ELR (cell line): ENCODE measurements around the gene LSMEM2.
"Not testable (repeated sequence)": the region's sequence is repeated elsewhere in the genome, so short reads cannot be mapped to it uniquely, and the experiment has no call there.

ENCODE experiments used
- DNase-seq: peaks from one replicate; pipeline ENCODE4 v3.0.0-alpha.2; 2015; ENCODE audit warnings: low read depth

Gene LSMEM2

DNA sequence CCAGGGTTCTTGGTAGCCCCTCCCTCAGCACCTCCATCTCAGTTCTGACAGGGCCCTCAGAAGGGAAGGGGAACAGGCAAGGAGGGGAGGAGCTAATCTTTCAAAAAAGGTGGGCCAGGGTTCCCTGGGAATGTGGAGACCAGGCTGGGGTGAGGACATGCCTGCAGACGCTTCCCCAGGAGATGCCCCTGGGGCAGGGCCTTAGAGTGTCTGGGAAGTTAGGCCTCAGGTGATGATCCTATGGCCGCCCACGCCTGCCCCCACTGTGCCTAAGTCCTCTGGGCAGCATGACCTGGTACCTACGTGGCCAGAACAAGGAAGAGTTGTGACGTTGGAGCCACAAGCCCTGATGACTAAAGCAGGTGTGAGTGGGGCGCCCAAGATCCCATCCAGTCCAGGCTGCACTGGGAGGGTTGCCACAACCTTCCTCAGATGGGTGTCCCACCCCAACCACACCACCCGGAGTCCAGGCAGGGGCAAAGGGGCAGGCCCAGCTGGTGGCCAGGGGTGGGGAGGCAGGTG, 13.9 kb upstream of the LSMEM2 start:
- DNase-seq: peak; percentile 41

DNA sequence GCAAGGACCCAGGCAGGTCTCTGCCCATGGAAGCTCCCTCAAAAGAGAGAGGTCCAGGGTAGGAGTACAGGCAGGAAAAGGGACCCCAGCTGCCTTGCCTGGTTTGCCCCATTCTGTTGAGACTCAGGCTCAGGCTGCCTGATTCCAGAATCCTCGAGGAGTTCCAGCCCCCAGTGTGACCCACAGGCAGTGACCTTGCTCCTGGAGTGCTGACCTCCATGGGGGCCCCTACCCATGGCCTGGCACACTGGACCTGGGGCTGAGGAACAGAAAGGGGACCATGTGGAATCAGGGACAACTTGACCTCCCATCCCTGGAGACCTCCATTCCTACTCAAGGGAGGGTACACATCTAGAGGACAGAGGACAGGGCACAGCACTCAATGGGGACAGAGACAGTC, 13.3 kb upstream of the LSMEM2 start:
- no peak for DNase-seq

DNA sequence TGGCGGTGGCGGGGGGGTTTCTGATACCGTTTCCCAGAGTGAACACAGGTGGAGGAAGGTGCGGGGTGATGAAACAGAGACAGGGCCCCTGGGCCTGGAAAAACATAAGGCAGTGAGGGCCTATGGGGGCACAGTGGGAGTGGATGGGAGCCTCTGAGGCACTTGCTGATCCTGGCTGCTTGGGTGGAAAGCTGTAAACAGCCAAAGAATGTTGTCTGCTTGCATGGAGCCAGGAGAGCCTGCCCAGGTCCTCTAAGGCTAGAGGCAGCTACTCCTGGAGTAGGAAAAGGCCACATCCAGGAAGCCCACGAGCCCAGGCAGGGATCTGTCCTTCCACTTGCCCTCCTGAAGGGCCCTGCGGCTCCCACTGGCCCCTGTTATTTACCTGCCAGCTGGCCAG, 12.9 kb upstream of the LSMEM2 start:
- DNase-seq: no peak

DNA sequence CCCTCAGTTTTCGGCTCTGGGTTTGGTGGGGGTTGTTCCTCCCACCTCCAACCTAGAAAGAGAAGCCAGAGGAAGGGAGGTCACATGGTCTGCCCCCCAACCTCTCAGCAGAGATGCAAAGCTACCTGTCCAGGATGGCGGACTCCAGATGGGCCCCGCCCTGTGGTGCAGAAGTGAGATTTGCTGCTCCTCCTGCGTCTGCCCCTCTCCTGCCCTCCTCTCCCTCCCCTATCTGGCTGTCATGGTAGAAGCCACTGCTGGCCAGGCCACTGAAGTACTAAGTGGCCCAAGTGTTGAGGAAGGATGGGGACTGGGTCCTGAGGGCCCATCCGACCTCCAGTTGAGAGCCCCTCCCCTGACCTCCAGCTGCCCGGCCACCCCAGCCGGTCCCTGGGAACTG, 12.1 kb upstream of the LSMEM2 start:
- DNase-seq: no peak

DNA sequence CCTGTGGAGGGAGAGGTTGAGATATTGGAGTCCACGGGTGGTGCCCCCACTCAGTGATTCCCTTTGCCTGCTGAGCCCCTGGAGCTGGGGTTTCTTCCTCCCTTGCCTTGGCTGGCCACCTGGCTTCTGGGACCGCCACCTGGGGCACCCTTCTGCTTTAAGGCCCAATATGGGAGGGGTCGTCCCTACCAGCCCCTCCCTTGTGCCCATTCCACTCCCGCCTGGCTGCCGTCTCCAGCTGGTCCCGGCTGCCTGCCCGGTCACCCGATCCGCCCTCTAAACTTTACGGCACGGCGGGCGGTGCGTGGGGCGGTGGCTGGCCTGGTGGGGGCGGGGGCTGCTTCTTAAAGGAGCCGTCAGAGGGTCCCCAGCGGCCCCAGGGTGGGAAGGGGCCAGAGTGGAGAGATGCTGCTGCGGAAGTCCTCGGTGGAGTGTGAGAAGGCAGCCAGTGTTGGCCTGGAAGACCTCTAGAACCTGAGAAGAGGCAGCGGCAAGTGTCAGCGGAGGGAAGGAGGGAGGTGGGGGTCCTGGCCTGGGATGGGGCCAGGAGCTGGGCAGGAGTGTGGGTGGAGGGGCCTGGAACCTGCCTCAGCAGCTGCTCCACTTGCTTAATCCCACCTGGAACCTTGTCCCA, 11.5 kb upstream of the LSMEM2 start:
- no peak for DNase-seq

DNA sequence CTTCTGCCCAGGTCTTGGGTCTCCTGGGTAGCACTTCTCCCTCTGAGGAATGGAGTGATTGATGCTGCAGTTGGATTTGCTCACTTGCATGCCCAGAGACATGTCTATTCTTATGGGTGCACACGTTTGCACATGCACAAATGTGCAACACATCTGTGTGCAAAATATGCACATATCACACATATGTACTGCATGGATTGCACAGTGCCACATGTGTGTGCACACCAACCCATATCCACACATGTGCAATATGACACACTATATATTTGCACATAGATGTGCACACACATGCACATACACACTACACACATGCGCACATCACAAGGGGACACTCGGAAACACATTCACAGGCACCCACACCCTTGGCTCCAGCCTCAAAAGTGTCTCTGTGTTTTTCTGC, 10.6 kb upstream of the LSMEM2 start:
- no peak for DNase-seq

DNA sequence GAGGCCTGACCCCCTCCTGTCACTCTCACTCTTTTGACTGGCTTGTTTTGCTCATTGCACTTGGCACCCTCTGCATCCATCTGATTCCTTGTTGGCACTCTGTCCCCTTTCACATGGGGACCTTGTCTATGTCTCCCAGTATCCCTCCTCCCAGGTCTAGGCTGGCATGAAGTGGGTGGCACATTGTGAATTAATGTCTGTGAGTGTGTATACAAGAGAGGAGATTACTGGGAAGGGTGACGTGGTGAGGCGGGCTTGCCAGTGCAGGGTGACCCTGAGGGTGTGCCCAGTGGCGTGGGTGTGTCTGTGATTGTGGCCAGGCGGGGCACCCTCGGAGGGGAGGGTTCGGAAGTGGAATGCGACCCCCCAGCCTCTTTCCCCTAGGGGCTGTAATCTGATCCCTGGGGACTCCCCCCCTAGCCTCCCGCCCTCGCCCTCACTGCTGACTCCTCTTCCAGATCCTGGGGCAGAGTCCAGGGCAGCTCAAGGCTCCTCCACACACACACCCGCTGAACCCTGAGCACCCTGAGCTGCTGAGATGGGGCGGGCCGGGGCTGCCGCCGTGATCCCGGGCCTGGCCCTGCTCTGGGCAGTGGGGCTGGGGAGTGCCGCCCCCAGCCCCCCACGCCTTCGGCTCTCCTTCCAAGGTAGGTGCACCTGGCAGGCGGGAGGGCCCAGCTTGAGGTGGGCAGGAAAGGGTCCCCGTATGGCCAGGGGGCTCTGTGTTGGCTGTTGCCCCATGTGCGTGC, 10.0 kb upstream of the LSMEM2 start, which contains the start of gene SEMA3B:
SEMA3B (plus strand) TSS at position 445 of the 749 bp plus-strand sequence; CDS start at position 539, 94 bp downstream.
- DNase-seq: peak; percentile 62

DNA sequence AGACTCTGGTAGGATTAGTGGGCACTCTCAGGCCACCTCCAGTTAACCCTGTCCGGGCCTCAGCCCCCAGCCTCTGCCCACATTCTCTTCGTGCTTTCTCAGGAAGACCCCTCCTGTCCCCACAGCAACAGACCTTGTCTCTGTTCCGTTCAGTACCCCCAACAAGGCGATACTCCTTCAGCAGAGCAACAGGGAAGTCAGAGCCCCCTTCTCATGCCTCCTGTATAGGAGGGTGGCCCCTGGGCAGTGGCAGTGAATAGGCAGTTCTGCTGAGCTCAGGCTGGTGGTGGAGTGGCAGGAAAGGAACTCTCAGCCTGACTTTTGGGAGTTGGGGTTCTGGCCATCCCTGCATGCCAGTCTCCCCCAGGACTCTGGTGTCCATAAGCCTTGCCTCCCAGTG, 9.4 kb upstream of the LSMEM2 start:
- DNase-seq: no peak

DNA sequence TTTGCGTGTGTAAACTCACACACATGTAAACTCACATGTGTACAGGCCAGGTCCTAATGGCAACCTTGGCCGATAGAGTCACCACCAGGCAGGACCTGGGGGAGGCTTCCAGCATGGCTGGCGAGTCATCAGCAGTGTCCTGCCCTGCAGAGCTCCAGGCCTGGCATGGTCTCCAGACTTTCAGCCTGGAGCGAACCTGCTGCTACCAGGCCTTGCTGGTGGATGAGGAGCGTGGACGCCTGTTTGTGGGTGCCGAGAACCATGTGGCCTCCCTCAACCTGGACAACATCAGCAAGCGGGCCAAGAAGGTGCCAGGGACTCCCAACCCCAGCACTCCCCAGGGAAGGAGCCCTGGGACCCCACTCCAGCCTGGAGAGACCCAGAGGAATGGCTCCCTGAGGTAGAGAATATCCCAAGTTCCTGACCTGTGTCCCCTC, 8.9 kb upstream of the LSMEM2 start:
- DNase-seq: peak; percentile 80

DNA sequence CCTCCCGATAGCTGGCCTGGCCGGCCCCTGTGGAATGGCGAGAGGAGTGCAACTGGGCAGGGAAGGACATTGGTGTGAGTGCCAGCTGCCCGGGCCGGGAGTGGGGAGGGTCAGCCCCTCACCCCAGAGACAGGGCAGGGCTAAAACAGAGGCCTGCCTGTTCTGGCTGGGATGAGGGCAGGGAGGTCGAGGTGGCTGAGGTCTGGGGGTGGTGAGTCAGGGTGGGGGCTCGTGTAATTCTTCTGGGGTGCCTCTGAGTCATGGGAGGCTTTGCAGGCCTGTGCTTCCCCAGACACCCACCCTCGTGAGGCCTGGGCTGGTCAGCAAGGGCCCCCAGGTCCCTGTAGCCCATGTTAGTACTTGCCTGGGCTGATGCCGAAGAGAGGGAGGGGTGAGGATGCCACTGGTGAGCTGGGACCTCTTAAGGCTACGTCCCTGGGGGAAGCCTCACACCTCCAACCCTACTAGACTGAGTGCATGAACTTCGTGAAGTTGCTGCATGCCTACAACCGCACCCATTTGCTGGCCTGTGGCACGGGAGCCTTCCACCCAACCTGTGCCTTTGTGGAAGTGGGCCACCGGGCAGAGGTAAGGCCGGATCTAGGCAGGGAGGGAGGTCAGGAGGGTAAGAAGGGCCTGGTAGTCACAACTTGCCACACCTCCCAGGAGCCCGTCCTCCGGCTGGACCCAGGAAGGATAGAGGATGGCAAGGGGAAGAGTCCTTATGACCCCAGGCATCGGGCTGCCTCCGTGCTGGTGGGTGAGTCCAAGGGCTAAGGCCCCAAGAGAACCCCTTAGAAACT, 8.3 kb upstream of the LSMEM2 start:
- DNase-seq: peak; percentile 70

DNA sequence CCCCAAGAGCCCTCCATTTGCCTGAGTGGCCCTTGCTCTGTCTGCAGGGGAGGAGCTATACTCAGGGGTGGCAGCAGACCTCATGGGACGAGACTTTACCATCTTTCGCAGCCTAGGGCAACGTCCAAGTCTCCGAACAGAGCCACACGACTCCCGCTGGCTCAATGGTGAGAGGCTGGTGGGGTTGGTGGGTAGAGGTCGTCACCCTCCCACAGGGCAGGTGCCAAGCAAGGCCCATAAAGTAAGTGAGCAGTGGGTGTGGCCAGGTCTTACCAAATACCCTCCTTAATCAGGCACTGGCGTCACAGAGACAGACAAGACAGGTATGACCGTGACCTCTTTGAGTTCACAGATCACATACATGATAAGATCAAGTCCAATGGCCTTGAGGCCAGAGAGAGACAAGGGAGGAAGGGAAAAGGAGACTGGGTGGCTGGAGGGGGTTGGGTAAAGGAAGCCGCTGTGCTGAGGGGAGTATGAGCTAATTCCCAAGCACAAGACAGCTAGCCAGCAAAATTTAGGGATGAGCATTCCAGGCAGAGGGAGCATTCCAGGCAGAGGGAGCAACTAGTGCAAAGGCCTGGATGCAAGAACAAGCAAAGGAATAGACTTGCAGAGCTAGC, 7.5 kb upstream of the LSMEM2 start:
- no peak for DNase-seq

DNA sequence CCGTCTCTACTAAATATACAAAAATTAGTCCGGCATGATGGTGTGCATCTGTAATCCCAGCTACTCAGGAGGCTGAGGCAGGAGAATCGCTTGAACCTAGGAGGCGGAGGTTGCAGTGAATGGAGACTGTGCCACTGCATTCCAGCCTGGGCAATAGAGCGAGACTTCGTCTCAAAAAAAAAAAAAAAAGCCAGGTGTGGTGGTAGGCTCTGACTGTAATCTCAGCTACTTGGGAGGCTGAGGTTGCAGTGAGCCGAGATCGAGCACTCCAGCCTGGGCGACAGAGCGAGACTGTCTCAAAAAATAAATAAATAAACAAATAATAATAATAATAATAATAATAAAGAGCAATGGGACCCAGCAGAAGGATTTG, 6.4 kb upstream of the LSMEM2 start:
- DNase-seq: not testable (repeated sequence)

DNA sequence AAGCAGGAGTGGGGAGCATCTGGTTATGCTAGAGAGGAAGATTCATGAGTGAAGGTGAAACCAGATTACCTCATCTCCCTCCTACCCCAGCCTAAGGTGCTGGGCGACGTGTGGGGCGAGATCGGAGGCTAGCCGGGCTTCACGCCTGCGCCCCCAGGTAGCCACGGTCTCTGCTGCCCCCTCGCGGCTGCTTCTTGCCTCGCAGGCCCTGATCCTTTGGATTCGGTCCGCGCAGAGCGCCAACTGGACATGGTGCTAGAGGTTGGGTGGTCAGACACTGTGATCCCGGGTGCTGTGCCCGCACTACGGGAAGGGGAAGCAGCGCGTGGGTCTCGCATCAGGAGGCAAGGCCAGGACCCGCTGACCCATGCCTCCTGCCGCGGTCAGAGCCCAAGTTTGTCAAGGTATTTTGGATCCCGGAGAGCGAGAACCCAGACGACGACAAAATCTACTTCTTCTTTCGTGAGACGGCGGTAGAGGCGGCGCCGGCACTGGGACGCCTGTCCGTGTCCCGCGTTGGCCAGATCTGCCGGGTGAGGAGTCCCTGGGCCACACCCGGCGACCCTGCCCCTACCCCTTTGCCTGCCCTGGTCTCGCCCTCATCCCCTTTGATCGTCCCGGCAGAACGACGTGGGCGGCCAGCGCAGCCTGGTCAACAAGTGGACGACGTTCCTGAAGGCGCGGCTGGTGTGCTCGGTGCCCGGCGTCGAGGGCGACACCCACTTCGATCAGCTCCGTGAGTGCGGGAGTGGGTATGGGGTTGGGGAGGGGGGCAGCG, 5.8 kb upstream of the LSMEM2 start:
- peak; percentile 81 for DNase-seq

DNA sequence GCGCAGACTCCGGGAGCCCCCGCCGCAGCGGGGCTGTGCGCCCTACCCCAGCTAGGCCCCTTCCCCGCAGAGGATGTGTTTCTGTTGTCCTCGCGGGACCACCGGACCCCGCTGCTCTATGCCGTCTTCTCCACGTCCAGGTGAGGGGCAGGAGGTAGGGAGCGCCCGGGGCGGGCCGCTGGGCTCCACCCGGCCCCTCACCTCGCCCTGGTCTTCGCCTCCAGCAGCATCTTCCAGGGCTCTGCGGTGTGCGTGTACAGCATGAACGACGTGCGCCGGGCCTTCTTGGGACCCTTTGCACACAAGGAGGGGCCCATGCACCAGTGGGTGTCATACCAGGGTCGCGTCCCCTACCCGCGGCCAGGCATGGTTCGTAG, 5.2 kb upstream of the LSMEM2 start:
- no peak for DNase-seq

DNA sequence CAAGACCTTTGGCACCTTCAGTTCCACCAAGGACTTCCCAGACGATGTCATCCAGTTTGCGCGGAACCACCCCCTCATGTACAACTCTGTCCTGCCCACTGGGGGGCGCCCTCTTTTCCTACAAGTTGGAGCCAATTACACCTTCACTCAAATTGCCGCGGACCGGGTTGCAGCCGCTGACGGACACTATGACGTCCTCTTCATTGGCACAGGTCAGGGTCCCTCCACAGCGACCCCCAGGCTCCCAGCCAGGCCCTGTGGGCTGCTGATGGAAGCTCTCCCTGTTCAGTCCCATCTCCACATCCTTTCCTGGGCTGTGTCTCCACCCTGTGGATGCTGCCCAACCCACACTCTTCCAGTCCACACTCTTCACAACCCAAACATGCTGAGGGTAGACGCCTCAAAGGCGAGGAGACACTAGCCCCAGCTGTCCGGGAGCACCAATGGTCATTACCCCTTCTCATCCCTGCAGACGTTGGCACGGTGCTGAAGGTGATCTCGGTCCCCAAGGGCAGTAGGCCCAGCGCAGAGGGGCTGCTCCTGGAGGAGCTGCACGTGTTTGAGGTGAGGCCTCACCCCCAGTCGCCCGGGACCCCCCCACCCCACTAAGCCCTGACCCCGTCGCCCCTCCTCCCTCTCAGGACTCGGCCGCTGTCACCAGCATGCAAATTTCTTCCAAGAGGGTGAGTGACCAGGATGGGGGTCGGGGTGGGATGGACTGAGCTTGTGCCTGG, 4.3 kb upstream of the LSMEM2 start:
- peak; percentile 68 for DNase-seq

DNA sequence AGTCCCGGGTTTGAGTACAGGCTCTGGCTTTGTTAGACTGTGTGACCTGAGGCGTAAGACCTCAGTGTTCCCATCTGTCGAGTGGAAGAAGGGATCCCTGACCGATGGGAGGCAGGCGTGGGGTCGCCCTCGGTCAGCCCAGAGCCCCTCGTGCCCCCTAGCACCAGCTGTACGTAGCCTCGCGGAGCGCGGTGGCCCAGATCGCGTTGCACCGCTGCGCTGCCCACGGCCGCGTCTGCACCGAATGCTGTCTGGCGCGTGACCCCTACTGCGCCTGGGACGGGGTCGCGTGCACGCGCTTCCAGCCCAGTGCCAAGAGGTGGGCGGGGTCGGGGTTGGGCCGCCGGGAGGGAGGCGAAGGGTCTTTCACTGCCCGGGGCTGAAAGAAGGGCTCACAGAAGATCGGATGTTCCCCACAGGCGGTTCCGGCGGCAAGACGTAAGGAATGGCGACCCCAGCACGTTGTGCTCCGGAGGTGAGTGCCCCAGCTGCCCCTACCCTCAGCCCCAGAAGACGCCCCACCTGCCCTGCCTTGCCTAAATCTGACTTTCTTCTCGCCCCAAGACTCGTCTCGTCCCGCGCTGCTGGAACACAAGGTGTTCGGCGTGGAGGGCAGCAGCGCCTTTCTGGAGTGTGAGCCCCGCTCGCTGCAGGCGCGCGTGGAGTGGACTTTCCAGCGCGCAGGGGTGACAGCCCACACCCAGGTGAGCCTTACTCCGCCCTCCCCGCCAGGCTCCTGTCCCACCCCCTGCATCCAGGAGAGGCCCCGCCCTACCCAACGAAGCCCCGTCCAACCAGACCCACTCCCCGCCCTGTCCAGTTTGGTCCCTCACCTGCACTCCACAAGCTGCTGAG, 3.5 kb upstream of the LSMEM2 start:
- no peak for DNase-seq

DNA sequence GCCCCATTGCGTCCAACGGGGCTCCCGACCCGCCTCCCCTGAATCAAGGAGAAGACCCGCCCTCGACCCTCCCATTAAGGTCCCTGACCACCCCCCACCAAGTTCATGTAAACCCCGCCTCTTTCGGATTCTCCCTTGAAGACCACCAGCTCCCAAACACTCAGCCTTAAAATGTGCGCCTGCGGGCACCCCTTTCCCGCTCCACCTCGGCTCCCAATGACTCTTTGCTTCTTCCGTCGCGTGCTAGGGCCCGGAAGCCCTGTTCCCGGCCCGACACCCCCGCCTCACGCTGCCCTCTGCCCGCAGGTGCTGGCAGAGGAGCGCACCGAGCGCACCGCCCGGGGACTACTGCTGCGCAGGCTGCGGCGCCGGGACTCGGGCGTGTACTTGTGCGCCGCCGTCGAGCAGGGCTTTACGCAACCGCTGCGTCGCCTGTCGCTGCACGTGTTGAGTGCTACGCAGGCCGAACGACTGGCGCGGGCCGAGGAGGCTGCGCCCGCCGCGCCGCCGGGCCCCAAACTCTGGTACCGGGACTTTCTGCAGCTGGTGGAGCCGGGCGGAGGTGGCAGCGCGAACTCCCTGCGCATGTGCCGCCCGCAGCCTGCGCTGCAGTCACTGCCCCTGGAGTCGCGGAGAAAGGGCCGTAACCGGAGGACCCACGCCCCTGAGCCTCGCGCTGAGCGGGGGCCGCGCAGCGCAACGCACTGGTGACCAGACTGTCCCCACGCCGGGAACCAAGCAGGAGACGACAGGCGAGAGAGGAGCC, 2.7 kb upstream of the LSMEM2 start:
- DNase-seq: no peak

DNA sequence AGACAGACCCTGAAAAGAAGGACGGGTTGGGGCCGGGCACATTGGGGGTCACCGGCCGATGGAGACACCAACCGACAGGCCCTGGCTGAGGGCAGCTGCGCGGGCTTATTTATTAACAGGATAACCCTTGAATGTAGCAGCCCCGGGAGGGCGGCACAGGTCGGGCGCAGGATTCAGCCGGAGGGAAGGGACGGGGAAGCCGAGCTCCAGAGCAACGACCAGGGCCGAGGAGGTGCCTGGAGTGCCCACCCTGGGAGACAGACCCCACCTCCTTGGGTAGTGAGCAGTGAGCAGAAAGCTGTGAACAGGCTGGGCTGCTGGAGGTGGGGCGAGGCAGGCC, 2.2 kb upstream of the LSMEM2 start:
- no peak for DNase-seq
